Suprapubic skin (tissue), 3 donors: ENCODE measurements around the gene NPW.

Experiments used
- CTCF ChIP-seq, 2 donors: fragments of 200-600 bp in 1 of 2; fragments of 450-650 bp in 1 of 2; sonication (generic) in 1 of 2; IDR thresholded peaks; one replicate each; pipeline ENCODE4 v1.5.1; 2016 to 2019; ENCODE audit warnings: antibody characterized with exemption in 2 of 2, mild to moderate bottlenecking in 1 of 2, moderate library complexity in 1 of 2
- EP300 ChIP-seq: sonication (generic); formaldehyde crosslinking; IDR thresholded peaks from one replicate; pipeline ENCODE4 v1.6.1; 2017; ENCODE audit warnings: antibody characterized with exemption

- TF ChIP-seq CTCF (IDR thresholded peaks at IDR 0.05), result no peak
- TF ChIP-seq EP300, result no peak
Observed at GRCh38 chr16:2030036-2030435, 10.5 kb downstream of the NPW start.
